HG02571 (cell line): ENCODE results near the gene NLGN1.
"Not testable (repeated sequence)": the region's sequence is repeated elsewhere in the genome, so short reads cannot be mapped to it uniquely, and the experiment has no call there.

Experiments
- ATAC-seq: cut with Tn5 transposase; IDR thresholded peaks from one replicate; pipeline ENCODE4 v1.9.1; 2021; ENCODE audit warnings: mild to moderate bottlenecking, moderate library complexity; ENCODE audit not compliant: unreplicated experiment

The NLGN1 gene

GRCh38 chr3:173552526-173552925 lies 155.0 kb downstream of the NLGN1 start:
- ATAC-seq, result no peak

GRCh38 chr3:173553635-173554280 lies 156.2 kb downstream of the NLGN1 start:
- no peak for ATAC-seq

DNA sequence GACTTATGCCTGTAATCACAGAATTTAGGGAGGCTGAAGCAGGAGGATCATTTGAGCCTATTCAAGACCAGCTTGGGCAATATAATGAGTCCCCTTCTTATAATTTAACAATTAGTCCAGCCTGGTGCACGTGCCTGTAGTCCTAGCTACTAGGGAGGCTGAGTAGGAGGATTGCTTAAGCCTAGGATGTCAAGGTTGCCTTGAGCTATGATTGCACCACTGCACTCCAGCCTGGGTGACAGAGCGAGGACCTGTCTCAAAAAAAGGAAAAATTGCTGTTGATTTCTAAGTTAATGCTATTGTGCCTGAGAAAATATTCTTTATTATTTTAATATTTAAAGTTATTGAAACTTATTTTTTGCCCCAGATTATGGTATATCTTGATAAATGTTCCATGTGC lies 159.0 kb downstream of the NLGN1 start:
- ATAC-seq, result no peak

- ATAC-seq, result no peak
Measured at GRCh38 chr3:173567997-173568396, 170.5 kb downstream of the NLGN1 start.

- no peak for ATAC-seq
Measured at GRCh38 chr3:173568623-173569022, 171.1 kb downstream of the NLGN1 start.

- ATAC-seq, result no peak
Measured at GRCh38 chr3:173583496-173583895, 186.0 kb downstream of the NLGN1 start.

DNA sequence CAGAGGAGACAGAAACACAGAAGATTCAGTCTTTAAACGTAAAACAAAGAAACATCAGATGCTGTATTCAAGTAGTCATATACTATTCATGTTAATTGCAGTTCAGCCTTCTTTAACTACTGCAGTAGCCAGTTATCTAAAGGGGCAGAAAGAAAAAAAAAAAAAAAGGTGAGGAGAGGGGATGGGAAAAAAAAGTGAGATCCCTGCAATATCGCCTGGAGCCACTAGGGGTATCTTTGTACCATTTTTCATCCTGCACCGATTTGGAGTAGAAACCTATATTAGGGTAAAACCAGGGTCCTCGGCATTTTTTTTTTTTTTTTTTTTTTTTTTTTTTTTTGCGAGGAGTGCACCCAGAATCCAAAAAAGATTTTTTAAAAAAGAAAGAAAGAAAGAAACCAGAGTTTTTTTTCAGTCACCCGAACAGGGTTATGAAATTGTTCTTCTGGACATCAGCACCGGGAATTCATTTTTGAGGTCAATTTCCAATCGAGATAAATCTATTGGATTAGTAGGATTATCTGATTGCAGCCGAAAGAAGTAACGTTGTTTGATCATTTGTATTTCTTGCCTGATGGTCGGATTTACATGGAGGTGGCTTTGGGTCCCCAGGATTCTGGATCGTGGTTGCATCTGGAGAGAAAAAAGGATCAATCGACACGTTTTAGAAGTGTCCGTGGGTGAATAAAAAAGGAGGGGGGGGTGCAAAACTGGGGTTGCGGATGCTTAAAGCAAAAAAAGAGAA lies 186.7 kb downstream of the NLGN1 start:
- no peak for ATAC-seq

- no peak for ATAC-seq
Measured at GRCh38 chr3:173584838-173585831, 187.6 kb downstream of the NLGN1 start.

DNA sequence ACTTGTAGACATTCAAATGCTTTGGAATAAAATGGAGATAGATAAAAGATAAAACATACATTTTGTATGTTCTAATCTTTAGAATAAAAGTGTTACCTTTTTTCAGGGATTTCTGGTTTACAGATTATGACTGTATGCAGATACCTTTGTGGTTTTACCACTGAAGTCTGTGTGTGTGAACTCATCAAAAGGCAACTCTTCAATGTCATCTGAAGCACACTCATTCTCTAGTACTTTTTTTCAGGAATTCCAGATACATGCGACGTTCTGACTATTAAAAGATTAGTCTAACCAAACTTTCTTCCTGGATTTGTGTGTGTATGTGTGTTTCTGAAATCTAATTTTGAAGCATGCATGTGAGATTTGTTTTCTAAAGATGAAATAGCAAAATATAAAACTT lies 188.6 kb downstream of the NLGN1 start:
- ATAC-seq, result no peak

GRCh38 chr3:173587055-173587454 lies 189.5 kb downstream of the NLGN1 start:
- no peak for ATAC-seq

- no peak for ATAC-seq
Measured at GRCh38 chr3:173588556-173588955, 191.0 kb downstream of the NLGN1 start.

GRCh38 chr3:173589116-173589515 lies 191.6 kb downstream of the NLGN1 start:
- no peak for ATAC-seq

DNA sequence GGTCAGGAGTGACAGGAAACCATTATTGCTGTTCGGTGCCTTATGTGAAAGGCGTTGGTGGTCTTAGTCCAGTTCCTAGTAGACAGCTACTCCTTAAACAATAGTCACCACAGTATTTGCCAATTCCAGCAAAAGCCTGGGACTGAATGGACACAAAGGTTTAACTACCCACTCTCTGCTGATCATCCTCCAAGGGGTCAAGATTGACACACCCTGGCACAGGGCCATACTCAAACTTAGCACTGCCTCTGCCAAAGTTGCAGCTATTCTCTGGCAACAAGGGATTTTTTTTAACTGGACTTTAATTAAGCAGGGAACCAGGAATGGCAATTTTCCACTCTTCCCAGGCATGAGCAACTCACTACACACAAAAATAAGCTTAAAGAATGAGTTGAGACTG lies 193.9 kb downstream of the NLGN1 start:
- ATAC-seq, result no peak

DNA sequence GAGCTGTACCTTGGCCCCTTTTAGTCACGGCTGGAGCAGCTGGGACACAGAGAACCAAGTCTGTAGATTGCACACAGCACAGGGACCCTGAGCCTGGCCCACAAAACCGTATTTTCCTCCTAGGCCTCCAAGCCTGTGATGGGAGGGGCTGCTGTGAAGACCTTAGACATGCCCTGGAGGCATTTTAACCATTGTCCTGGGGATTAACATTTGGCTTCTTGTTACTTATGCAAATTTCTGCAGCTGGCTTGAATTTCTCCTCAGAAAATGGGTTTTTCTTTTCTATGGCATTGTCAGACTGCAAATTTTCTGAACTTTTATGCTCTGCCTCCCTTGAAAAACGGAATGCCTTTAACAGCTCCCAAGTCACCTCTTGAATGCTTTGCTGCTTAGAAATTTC lies 197.3 kb downstream of the NLGN1 start:
- not testable (repeated sequence) for ATAC-seq

DNA sequence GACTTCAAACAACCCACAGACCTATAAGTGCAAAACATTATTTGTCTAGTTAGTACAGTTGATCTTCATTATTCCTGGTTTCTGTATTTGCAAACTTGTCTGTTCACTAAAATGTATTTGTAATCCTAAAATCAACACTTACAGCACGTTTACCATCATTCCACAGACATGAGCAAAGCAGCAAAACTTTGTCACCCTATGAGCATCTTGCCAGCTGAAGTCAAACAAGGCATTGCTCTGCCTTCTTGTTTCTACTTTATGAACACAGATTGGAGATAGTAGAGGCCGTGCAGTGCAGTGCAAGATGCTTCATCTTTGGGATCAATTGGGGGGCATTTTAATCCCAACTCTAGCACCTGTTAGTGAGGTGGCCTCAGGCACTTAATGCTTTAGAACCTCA lies 202.1 kb downstream of the NLGN1 start:
- ATAC-seq, result no peak

- no peak for ATAC-seq
Measured at GRCh38 chr3:173614522-173614921, 217.0 kb downstream of the NLGN1 start.

GRCh38 chr3:173615661-173616060 lies 218.1 kb downstream of the NLGN1 start:
- ATAC-seq, result no peak

DNA sequence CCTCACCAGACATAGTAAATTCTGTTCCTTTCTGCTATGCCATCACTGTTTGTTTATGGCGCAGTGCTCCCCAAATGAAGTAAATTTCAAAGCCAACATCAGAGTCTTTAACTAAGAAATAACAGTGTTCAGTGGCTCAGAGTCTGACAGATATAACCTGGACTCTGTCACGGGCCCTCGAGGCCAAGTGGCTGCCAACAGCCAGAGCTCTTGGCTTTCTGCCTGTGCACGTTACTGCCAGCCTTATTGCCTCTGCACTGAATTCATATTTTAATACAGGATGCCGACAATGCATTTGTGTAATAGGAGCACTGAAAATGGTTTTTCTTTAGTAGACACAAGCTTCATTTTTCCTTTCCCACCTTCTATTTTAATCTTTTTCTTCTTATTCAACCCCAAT lies 219.9 kb downstream of the NLGN1 start:
- no peak for ATAC-seq

DNA sequence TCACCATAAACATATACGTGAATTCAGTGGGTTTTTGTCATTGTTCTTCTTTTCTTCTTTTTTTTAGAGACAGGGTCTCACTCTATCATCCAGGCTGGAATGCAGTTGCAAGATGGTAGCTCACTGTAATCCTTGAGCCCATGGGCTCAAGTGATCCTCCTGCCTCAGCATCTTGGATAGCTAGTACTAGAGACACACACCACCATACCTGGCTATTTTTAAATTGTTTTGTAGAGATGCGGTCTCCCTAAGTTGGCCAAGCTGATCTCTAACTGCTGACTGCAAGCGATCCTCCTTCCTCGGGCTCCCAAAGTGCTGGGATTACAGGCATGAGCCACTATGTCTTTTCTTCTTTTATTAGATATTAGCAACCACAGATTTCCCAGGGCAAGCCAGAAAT lies 220.6 kb downstream of the NLGN1 start:
- ATAC-seq, result no peak

- no peak for ATAC-seq
Measured at GRCh38 chr3:173618703-173619102, 221.2 kb downstream of the NLGN1 start.

DNA sequence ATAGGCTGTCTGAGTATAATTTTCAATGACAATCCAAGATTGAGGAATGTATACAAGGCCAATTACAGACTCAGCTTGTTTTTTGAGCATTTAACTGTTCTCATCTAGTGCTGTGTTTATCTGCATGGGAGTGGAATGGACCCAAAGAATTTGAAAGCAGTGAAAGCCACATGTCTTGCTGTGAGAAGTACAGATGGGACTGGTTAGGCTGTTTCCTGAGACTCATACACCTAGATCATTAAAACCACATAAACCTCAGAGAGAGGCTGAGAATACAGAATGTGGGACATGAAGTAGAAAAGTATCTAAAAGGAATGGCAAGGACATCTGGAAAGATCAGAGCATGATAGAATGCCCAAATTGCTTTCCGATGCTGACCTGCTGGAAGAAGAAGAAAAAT lies 224.6 kb downstream of the NLGN1 start:
- no peak for ATAC-seq
